ENCODE data around the gene TACC2.

The TACC2 gene

DNA sequence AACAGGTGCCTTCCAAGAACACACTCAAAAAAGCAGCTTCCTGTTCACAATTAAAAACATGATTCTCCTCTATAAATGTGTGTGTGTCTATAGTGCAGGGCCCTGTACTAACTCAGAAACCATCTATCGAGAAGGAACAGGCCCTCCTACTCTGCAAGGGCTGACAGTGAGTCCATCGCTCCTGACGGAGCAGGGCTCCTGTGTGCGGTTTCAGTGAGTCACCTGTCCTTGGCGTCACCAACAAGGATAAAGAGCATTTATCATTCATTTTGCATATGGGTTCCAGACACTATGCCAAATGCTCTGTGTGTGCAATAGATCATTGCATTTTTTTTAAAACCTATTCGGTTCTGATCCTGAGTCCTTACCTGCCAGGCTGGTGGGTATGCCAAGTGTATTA, 63.7 kb downstream of the TACC2 start:
- DNase-seq (ENCODE audit: low read depth, low spot score), result no peak
- no peak for TF ChIP-seq CTCF (IDR thresholded peaks at IDR 0.05; ENCODE audit: insufficient read depth, low read length, missing control alignments)
- CTCF ChIA-PET, result interaction anchor here (0.9 to 2.4 kb wide), 12 partner anchors 10 to 219 kb away, joined by 3 to 30 read pairs (median 5); partner anchors contain the start of gene BTBD16
- POLR2A ChIA-PET, result interaction anchor here (0.8 to 1.1 kb wide), 2 partner anchors 69 to 125 kb away, joined by 3 to 4 read pairs; partner anchors contain the start of gene ATE1
- no peak overlapping the region for H3K4me3 ChIP-seq (ENCODE audit: low read depth, low read length)

GRCh38 chr10:122053314-122053713, 64.4 kb downstream of the TACC2 start:
- POLR2A ChIA-PET, result no interaction called here
- no peak overlapping the region for H3K4me3 ChIP-seq (ENCODE audit: low read depth, low read length)
- no peak for DNase-seq (ENCODE audit: low read depth, low spot score)
- CTCF ChIA-PET, result interaction anchor here (0.9 to 2.4 kb wide), 2 partner anchors 9 to 60 kb away, joined by 4 to 6 read pairs; no protein-coding TSS in a partner anchor
- TF ChIP-seq CTCF (IDR thresholded peaks at IDR 0.05; ENCODE audit: insufficient read depth, low read length, missing control alignments), result no peak

- ChIA-PET POLR2A (no interaction called here), CTCF (interaction anchor here (0.6 to 1.4 kb wide), 7 partner anchors 9 to 349 kb away, joined by 3 to 4 read pairs (median 3); no protein-coding TSS in a partner anchor)
- DNase-seq (ENCODE audit: low read depth, low spot score), result no peak
- no peak overlapping the region for H3K4me3 ChIP-seq (ENCODE audit: low read depth, low read length)
- TF ChIP-seq CTCF (IDR thresholded peaks at IDR 0.05; ENCODE audit: insufficient read depth, low read length, missing control alignments), result peak; percentile 49
Measured at GRCh38 chr10:122054048-122055025, 65.4 kb downstream of the TACC2 start.

- no peak overlapping the region for H3K4me3 ChIP-seq (ENCODE audit: low read depth, low read length)
- ChIA-PET POLR2A (no interaction called here), CTCF (interaction anchor here (0.6 to 1.4 kb wide), 3 partner anchors 13 to 348 kb away, joined by 3 to 4 read pairs (median 3); no protein-coding TSS in a partner anchor)
- no peak for DNase-seq (ENCODE audit: low read depth, low spot score)
- TF ChIP-seq CTCF (IDR thresholded peaks at IDR 0.05; ENCODE audit: insufficient read depth, low read length, missing control alignments), result no peak
Measured at GRCh38 chr10:122055252-122055651, 66.3 kb downstream of the TACC2 start.

GRCh38 chr10:122056431-122057094, 67.6 kb downstream of the TACC2 start:
- TF ChIP-seq CTCF (IDR thresholded peaks at IDR 0.05; ENCODE audit: insufficient read depth, low read length, missing control alignments), result no peak
- H3K4me3 ChIP-seq (ENCODE audit: low read depth, low read length), result no peak overlapping the region
- POLR2A ChIA-PET, result no interaction called here
- CTCF ChIA-PET, result interaction anchor here (0.7 to 2.0 kb wide), 2 partner anchors 10 to 47 kb away, joined by 3 to 4 read pairs; no protein-coding TSS in a partner anchor
- no peak for DNase-seq (ENCODE audit: low read depth, low spot score)
